Fibroblast of peridontal ligament (primary cell): Measurements from ENCODE around the gene KLK13.

ENCODE experiments used
- DNase-seq: peaks from one replicate; pipeline ENCODE4 v3.0.0-alpha.2; 2010; ENCODE audit errors: extremely low read depth

Gene KLK13

GRCh38 chr19:51091895-51092873, 27.3 kb upstream of the KLK13 start:
- no peak for DNase-seq

- DNase-seq: no peak
These were observed 26.2 kb upstream of the KLK13 start for GRCh38 chr19:51091126-51091525.

GRCh38 chr19:51090471-51090870, 25.6 kb upstream of the KLK13 start:
- DNase-seq: no peak

GRCh38 chr19:51089786-51090185, 24.9 kb upstream of the KLK13 start:
- no peak for DNase-seq

- no peak for DNase-seq
These were observed 21.4 kb upstream of the KLK13 start for GRCh38 chr19:51086153-51086850.

GRCh38 chr19:51084505-51084904, 19.6 kb upstream of the KLK13 start:
- no peak for DNase-seq

GRCh38 chr19:51083783-51084182, 18.9 kb upstream of the KLK13 start:
- DNase-seq: no peak

GRCh38 chr19:51083181-51083580, 18.3 kb upstream of the KLK13 start:
- DNase-seq: no peak

GRCh38 chr19:51082611-51083010, 17.7 kb upstream of the KLK13 start, which contains the start of gene KLK14:
TSS of gene KLK14 (minus strand) at chr19:51082887. CDS start at chr19:51082614, 273 bp downstream.
- no peak for DNase-seq

GRCh38 chr19:51081476-51081875, 16.6 kb upstream of the KLK13 start:
- DNase-seq: no peak

- no peak for DNase-seq
These were observed 14.7 kb upstream of the KLK13 start for GRCh38 chr19:51079481-51080110.

GRCh38 chr19:51078731-51079130, 13.8 kb upstream of the KLK13 start:
- DNase-seq: no peak

GRCh38 chr19:51078104-51078503, 13.2 kb upstream of the KLK13 start:
- no peak for DNase-seq

- DNase-seq: no peak
These were observed 11.8 kb upstream of the KLK13 start for GRCh38 chr19:51076631-51077213.

GRCh38 chr19:51075998-51076397, 11.1 kb upstream of the KLK13 start:
- DNase-seq: no peak

- no peak for DNase-seq
These were observed 6.2 kb upstream of the KLK13 start for GRCh38 chr19:51071095-51071405.

GRCh38 chr19:51070334-51071094, 5.6 kb upstream of the KLK13 start:
- DNase-seq: no peak

GRCh38 chr19:51066393-51067186, 1.7 kb upstream of the KLK13 start:
- no peak for DNase-seq

- no peak for DNase-seq
These were observed 499 bp upstream of the KLK13 start for GRCh38 chr19:51065221-51065960.

- DNase-seq: no peak
These were observed 1.2 kb downstream of the KLK13 start for GRCh38 chr19:51063664-51064063.
